PC-3 (cell line): ENCODE data around the gene NOP10. TPM values are rescaled to one million over a fixed set of nuclear protein-coding genes. Genes with fewer than 3 reads are reported as not detected.
"Not testable (repeated sequence)": the region's sequence is repeated elsewhere in the genome, so short reads cannot be mapped to it uniquely, and the experiment has no call there.

Source experiments
- ATAC-seq: fragments of 200-7000 bp; cut with Tn5 transposase; 2 replicates; pipeline ENCODE4 v1.9.1; 2020; ENCODE audit warnings: mild to moderate bottlenecking, moderate library complexity
- Bru-seq: library from RNA; stranded (reverse); fragments of 400-500 nt; gene quantifications from one replicate; lab custom pipeline; 2021; lab: Mats Ljungman, UMichigan
- BruChase-seq, 2 experiments: library from RNA; stranded (reverse); fragments of 400-500 nt; gene quantifications; one replicate each; lab custom pipeline; 2021; lab: Mats Ljungman, UMichigan
- BruUV-seq: library from RNA; stranded (reverse); fragments of 400-500 nt; replicated peaks from 2 replicates; lab custom pipeline; 2021; lab: Mats Ljungman, UMichigan
- CTCF ChIA-PET: fragments of 300-600 bp; sonication (Branson Sonifier 250); formaldehyde crosslinking; loops from one replicate; lab custom pipeline; 2022; ENCODE audit warnings: antibody characterized with exemption; lab: Charles Lee
- POLR2A ChIA-PET: fragments of 300-600 bp; sonication (Branson Sonifier 250); formaldehyde crosslinking; loops from one replicate; lab custom pipeline; 2022; ENCODE audit warnings: antibody characterized with exemption; ENCODE audit not compliant: unreplicated experiment; lab: Charles Lee
- DNase-seq: peaks from one replicate; pipeline ENCODE4 v3.0.0-alpha.2; 2015
- H2AFZ ChIP-seq: fragments of 300-600 bp; sonication (generic); 2 replicates; pipeline ENCODE4 v1.6.0; 2016; ENCODE audit warnings: antibody characterized with exemption, low read length
- H3F3A ChIP-seq: fragments of 300-600 bp; sonication (generic); one replicate; pipeline ENCODE4 v1.6.0; 2017; ENCODE audit warnings: antibody characterized with exemption, low read length, control low read depth, mild to moderate bottlenecking; ENCODE audit not compliant: unreplicated experiment
- H3K27ac ChIP-seq: fragments of 300-600 bp; sonication (generic); 2 replicates; pipeline ENCODE4 v1.5.1; 2016; ENCODE audit warnings: mild to moderate bottlenecking, low read length
- H3K27me3 ChIP-seq: fragments of 300-600 bp; sonication (generic); 2 replicates; pipeline ENCODE4 v1.6.1; 2016; ENCODE audit warnings: low read length, mixed read lengths
- H3K36me3 ChIP-seq: fragments of 300-600 bp; sonication (generic); 2 replicates; pipeline ENCODE4 v1.6.1; 2016; ENCODE audit warnings: low read depth, mixed run types, low read length, mixed read lengths
- H3K4me1 ChIP-seq: fragments of 300-600 bp; sonication (generic); 2 replicates; pipeline ENCODE4 v1.5.1; 2016; ENCODE audit warnings: low read length; ENCODE audit not compliant: insufficient read depth
- H3K4me2 ChIP-seq: fragments of 300-600 bp; sonication (generic); 2 replicates; pipeline ENCODE4 v1.6.0; 2016; ENCODE audit warnings: low read length
- H3K4me3 ChIP-seq: fragments of 300-600 bp; sonication (generic); 2 replicates; pipeline ENCODE4 v1.5.1; 2016; ENCODE audit warnings: mild to moderate bottlenecking, low read length, mixed read lengths
- H3K79me2 ChIP-seq: fragments of 300-600 bp; sonication (generic); 2 replicates; pipeline ENCODE4 v1.6.1; 2017; ENCODE audit warnings: low read length, mixed read lengths
- H3K9ac ChIP-seq: fragments of 300-600 bp; sonication (generic); 2 replicates; pipeline ENCODE4 v1.6.0; 2016; ENCODE audit warnings: mild to moderate bottlenecking, low read length
- H3K9me2 ChIP-seq: fragments of 300-600 bp; sonication (generic); replicated peaks from 2 replicates; pipeline ENCODE4 v1.6.1; 2016; ENCODE audit warnings: mixed run types, low read length, mixed read lengths
- H3K9me3 ChIP-seq: fragments of 300-600 bp; sonication (generic); 2 replicates; pipeline ENCODE4 v1.6.1; 2016; ENCODE audit warnings: low read length, mixed read lengths
- H4K20me1 ChIP-seq: fragments of 300-600 bp; sonication (generic); 2 replicates; pipeline ENCODE4 v1.6.1; 2016; ENCODE audit warnings: low read length, mixed read lengths
- EZH2 ChIP-seq: fragments of 300-600 bp; sonication (generic); IDR thresholded peaks from one replicate; pipeline ENCODE4 v1.6.1; 2017; ENCODE audit warnings: antibody characterized with exemption, mild to moderate bottlenecking, low read length; ENCODE audit not compliant: unreplicated experiment
- intact Hi-C: fragments of 100-400 bp; cut with micrococcal nuclease; formaldehyde crosslinking; loops from 2 replicates; pipeline ENCODE4 v1.9.0; 2023
- long read RNA-seq: library from polyadenylated mRNA; unstranded; transcript quantifications from one replicate; pipeline ENCODE4 v2.0.0, GENCODE V29; 2021; ENCODE audit not compliant: unreplicated experiment
- total RNA-seq: library from RNA; depleted of rRNA; stranded (reverse); fragments of >200 nt; gene quantifications from 2 replicates; pipeline ENCODE4 v1.2.3, GENCODE V29; 2014; rRNA removed
- TF ChIP-seq, protein P1 (sequence below): fragments of 300-600 bp; sonication (generic); conservative IDR thresholded peaks from 2 replicates; pipeline ENCODE4 v1.5.1; 2017; ENCODE audit warnings: antibody characterized with exemption, low read depth, mild to moderate bottlenecking, low read length

The NOP10 gene
- total RNA-seq: 291 and 323 TPM in 2 replicates
- percentile 99 among the genes with signal in this experiment for Bru-seq, nascent RNA
- BruChase-seq, experiment 1, labeled RNA remaining after a 6-hour chase: percentile 100 among the genes with signal in this experiment
- BruChase-seq, experiment 2, labeled RNA remaining after a 2-hour chase: percentile 99 among the genes with signal in this experiment
- long read RNA-seq, transcript NOP10-201 (2 exons, 554 nt): major isoform, 213 of 215 reads
- long read RNA-seq, partial matches to known transcripts: 1 of 215 reads
- long read RNA-seq, other reads (novel, unspliced or antisense): 1 of 215 reads

DNA sequence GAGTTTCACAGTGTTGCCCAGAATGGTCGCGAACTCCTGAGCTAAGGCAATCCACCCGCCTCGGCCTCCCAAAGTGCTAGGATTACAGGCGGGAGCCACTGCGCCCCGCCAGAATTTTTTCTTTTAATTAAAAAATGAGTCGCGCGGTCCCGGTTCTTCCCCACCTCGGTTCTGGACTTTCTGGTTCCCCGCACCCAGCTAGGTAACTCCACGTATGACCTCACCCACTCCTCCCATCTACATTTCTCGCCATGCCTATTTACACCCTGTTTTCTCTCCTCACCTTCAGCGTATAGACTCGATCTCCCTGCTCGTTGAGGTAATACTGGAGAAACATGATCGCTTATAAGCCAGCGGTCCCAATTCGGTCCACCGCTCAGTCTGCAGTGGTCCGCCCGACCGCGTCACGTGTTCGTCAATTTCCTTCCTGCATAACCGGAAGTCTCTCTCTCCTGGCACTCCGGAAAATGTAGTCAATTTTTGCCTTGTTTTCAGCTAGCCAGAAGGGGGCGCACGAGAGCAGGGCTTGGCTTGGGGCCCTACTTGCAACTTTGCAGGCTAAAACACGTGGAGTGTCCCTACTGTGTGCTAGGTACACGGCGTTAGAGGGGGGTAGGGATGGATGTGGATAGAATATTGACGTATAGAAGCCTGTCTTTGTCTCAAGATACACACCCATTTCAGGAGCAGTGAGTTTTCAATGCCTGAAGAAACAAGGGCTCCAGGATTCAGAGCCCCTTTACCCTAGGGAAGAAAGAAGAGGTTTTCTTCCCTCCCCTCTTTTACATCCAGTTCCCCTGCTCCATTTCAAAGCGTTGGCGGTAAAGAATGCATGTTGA lies at the start of gene NOP10, which contains the start of gene NUTM1:
Gene NOP10, minus strand, starts transcription at position 400 of the 839 bp plus-strand sequence. Its CDS starts 63 bp downstream, at position 337.
Gene NUTM1, plus strand, starts transcription at position 579 of the 839 bp plus-strand sequence. CDS start 382 bp downstream, outside the sequence.
- TF ChIP-seq EZH2: no peak
- TF ChIP-seq, protein P1, sequence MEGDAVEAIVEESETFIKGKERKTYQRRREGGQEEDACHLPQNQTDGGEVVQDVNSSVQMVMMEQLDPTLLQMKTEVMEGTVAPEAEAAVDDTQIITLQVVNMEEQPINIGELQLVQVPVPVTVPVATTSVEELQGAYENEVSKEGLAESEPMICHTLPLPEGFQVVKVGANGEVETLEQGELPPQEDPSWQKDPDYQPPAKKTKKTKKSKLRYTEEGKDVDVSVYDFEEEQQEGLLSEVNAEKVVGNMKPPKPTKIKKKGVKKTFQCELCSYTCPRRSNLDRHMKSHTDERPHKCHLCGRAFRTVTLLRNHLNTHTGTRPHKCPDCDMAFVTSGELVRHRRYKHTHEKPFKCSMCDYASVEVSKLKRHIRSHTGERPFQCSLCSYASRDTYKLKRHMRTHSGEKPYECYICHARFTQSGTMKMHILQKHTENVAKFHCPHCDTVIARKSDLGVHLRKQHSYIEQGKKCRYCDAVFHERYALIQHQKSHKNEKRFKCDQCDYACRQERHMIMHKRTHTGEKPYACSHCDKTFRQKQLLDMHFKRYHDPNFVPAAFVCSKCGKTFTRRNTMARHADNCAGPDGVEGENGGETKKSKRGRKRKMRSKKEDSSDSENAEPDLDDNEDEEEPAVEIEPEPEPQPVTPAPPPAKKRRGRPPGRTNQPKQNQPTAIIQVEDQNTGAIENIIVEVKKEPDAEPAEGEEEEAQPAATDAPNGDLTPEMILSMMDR: peak; percentile 93
- peak; percentile 91 for DNase-seq
- ChIA-PET CTCF (interaction anchor here (0.8 to 1.9 kb wide), 2 partner anchors 16 to 24 kb away, joined by 6 to 11 read pairs; partner anchors contain the start of gene LPCAT4), POLR2A (interaction anchor here (0.7 to 0.8 kb wide), 3 partner anchors 17 to 236 kb away, joined by 3 to 22 read pairs (median 4); no protein-coding TSS in a partner anchor)
- peaks cover 18% of the 10 kb centered on the region for H3K36me3 ChIP-seq
- no peaks in the 10 kb centered on the region for H4K20me1 ChIP-seq
- H3K4me1 ChIP-seq: peaks cover 29% of the 10 kb centered on the region
- H3K4me2 ChIP-seq: peak within 1 kb of the TSS; percentile 87
- H3K27me3 ChIP-seq: no peaks in the 10 kb centered on the region
- H3K27ac ChIP-seq: peak within 1 kb of the TSS; percentile 88
- BruUV-seq: no TSS peak
- H3K9me2 ChIP-seq: no peaks in the 10 kb centered on the region
- H3F3A ChIP-seq: peaks cover 14% of the 10 kb centered on the region
- intact Hi-C loops: loop anchor here (1.0 to 2.0 kb wide), 3 partner anchors 24 to 126 kb away; partner anchors contain the start of gene LPCAT4
- peaks cover 39% of the 10 kb centered on the region for H3K79me2 ChIP-seq
- H3K9ac ChIP-seq: peak within 1 kb of the TSS; percentile 99
- peak within 1 kb of the TSS; percentile 85 for H3K4me3 ChIP-seq
- peak; percentile 75 for ATAC-seq
- H2AFZ ChIP-seq: peak within 1 kb of the TSS; percentile 76
- H3K9me3 ChIP-seq: no peaks in the 10 kb centered on the region

DNA sequence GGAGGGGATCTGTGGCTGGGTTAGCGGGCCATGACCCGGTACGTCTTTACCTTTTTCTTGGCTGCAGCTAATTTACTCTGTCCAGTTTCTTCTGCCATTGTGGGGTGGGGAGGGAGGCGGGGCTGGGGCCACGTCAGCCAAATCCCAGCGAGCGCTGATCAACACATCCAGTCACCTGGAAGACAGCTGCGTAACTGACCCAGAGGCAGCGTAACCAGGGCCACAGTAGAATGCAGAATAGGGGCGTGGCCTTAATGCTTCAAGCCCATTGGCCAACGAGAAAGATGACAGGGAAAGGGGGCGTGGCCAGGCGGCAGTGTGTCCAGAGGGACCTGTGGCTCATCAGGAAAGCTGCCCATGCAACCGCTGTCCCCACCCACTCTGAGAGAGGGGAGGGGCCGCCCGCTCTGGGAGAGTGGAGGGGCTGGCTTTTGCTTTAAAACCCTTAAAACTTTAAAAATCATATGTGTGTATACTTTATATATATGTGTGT lies 46.7 kb upstream of the NOP10 start:
- H3K4me3 ChIP-seq, DNase-seq, H2AFZ ChIP-seq, H3K27me3 ChIP-seq, H3K9ac ChIP-seq, H3K9me2 ChIP-seq, H3K27ac ChIP-seq, CTCF ChIA-PET, POLR2A ChIA-PET, H3K79me2 ChIP-seq, H3K36me3 ChIP-seq, H3K4me1 ChIP-seq, H3K9me3 ChIP-seq, ATAC-seq, H3K4me2 ChIP-seq, H4K20me1 ChIP-seq, intact Hi-C loops, H3F3A ChIP-seq, BruUV-seq: not testable (repeated sequence)

DNA sequence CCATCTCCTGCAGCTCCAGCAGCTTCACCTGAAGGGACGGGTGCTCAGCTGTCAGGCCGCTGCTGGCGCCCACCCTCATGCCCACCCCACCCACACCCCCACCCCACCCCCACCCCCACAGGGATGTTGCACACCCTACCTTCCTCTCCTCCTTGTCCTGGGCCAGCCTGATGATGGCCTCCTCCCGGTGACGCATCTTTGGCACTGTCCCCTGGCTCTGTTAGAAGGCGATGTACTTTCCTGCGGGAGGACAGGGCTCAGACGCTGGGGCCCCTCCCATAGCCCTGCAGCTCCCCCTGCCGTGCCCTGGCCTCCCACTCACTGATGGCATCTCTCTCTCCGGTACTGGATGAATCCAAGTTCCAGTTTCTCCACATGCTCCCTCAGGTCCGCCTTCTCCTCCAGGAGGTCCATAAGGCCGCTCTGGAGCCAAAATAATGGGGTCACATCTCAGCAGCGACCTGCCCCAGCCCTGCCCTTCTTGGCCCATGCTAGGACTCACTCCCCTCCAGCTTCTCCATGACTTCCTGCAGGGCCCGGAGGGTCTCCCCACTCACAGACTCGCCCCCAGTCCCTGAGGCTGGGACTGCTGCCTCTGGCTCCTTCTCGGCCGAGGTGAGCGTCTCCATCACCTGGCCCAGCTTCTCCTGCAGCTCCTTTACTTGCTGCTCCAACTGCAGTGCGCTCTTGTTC lies 39.0 kb upstream of the NOP10 start:
- H3K4me2 ChIP-seq, H3K4me3 ChIP-seq, H2AFZ ChIP-seq, H3K9ac ChIP-seq, POLR2A ChIA-PET, ATAC-seq, intact Hi-C loops, BruUV-seq, H3K27ac ChIP-seq, CTCF ChIA-PET, H3K27me3 ChIP-seq, H3K4me1 ChIP-seq, H4K20me1 ChIP-seq, H3K36me3 ChIP-seq, H3K79me2 ChIP-seq, DNase-seq, H3K9me3 ChIP-seq, H3F3A ChIP-seq, H3K9me2 ChIP-seq: not testable (repeated sequence)

DNA sequence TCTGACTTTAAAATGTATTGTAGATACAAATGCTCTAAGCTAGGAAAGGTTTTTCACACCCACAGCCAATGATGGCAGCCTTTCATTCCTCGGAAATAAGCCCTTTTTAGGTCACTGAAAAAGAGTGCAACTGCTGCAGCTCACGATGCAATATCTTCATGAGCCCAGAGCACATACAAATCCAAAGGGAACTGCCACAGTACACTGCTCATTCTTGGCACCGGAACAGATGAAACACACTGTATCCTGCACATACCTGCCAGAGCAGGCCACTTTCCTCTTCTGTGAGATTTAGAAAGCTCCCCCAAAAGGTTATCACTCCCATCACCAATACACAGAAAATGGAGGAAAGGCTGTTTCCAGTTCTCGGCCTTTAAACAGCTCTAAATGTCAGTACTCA lies 37.6 kb upstream of the NOP10 start:
- BruUV-seq, H3K9ac ChIP-seq, H3K9me2 ChIP-seq, H3F3A ChIP-seq, H3K4me1 ChIP-seq, H3K4me2 ChIP-seq, H3K27me3 ChIP-seq, H4K20me1 ChIP-seq, H3K9me3 ChIP-seq, intact Hi-C loops, DNase-seq, CTCF ChIA-PET, POLR2A ChIA-PET, ATAC-seq, H3K79me2 ChIP-seq, H3K4me3 ChIP-seq, H3K36me3 ChIP-seq, H2AFZ ChIP-seq, H3K27ac ChIP-seq: not testable (repeated sequence)
